HepG2 (cell line): Measurements from ENCODE around the gene ERCC2. TPM values are rescaled to one million over a fixed set of nuclear protein-coding genes. Genes with fewer than 3 reads are reported as not detected.
A peak's percentile ranks its signal among the peaks of the same experiment; 100 is the strongest.

Experiments used
- ATAC-seq: fragments of 200-7000 bp; cut with Tn5 transposase; 3 replicates; pipeline ENCODE4 v1.9.1; 2020; ENCODE audit warnings: mild to moderate bottlenecking, moderate library complexity
- BruUV-seq: library from RNA; stranded (reverse); fragments of 400-500 nt; replicated peaks from 2 replicates; lab custom pipeline; 2021; lab: Mats Ljungman, UMichigan
- CTCF ChIA-PET: fragments of 300-600 bp; formaldehyde crosslinking; extraction: SDS; loops from one replicate; lab custom pipeline; 2021; ENCODE audit warnings: low total read pairs, inconsistent platforms, low intra/inter-chr PET ratio; lab: Yijun Ruan, JAX
- POLR2A ChIA-PET: fragments of 350-600 bp; sonication (Branson Sonifier 250); formaldehyde crosslinking; loops from one replicate; lab custom pipeline; 2020; ENCODE audit warnings: antibody characterized with exemption, inconsistent platforms; lab: Yijun Ruan, JAX
- DNase-seq: peaks from one replicate; pipeline ENCODE4 v3.0.0-alpha.2; 2015; ENCODE audit warnings: low spot score
- FAIRE-seq: peaks from 3 replicates; lab custom pipeline; 2011; peaks lifted over from hg19 to GRCh38; lab: Jason Lieb, UNC
- H2AFZ ChIP-seq: one replicate; pipeline ENCODE4 v1.6.1; 2011; ENCODE audit warnings: low read length, inconsistent platforms
- H3K27ac ChIP-seq: fragments of 300-600 bp; 3 replicates; pipeline ENCODE4 v1.8.0; 2011; ENCODE audit warnings: mixed run types, mild to moderate bottlenecking, mixed read lengths, low read length, inconsistent platforms; ENCODE audit not compliant: insufficient read depth; ENCODE audit errors: extremely low read length
- H3K27me3 ChIP-seq, 2 experiments: fragments of 200-600 bp in 1 of 2; 2 replicates in 1 of 2; 3 replicates in 1 of 2; pipeline versions ENCODE4 v1.6.0 to v1.8.0; 2011; ENCODE audit warnings: low read length in 2 of 2, mild to moderate bottlenecking in 2 of 2, moderate library complexity in 2 of 2, inconsistent platforms in 1 of 2; ENCODE audit not compliant: insufficient read depth in 2 of 2, control insufficient read depth in 1 of 2
- H3K36me3 ChIP-seq, 2 experiments: fragments of 200-600 bp in 1 of 2; replicated peaks in 1 of 2; 2 replicates in 1 of 2; 3 replicates in 1 of 2; pipeline versions ENCODE4 v1.5.1 to v1.8.0; 2011; ENCODE audit warnings: low read length in 2 of 2, inconsistent platforms in 1 of 2; ENCODE audit not compliant: insufficient read depth in 2 of 2, control insufficient read depth in 1 of 2
- H3K4me1 ChIP-seq: 2 replicates; pipeline ENCODE4 v1.5.1; 2012; ENCODE audit warnings: low read length, inconsistent platforms; ENCODE audit not compliant: insufficient read depth
- H3K4me2 ChIP-seq: 2 replicates; pipeline ENCODE4 v1.6.0; 2011; ENCODE audit warnings: low read depth, low read length, inconsistent platforms
- H3K4me3 ChIP-seq, 3 experiments: fragments of 200-600 bp in 1 of 3; sonication (generic), shearing (Covaris generic) in 1 of 3; replicated peaks in 1 of 3; 2 replicates each; pipeline ENCODE4 v1.5.1; 2011 to 2016; ENCODE audit warnings: low read length in 3 of 3, inconsistent platforms in 2 of 3, low read depth in 2 of 3, mild to moderate bottlenecking in 2 of 3, control low read depth in 1 of 3, mixed read lengths in 1 of 3; ENCODE audit not compliant: insufficient read depth in 1 of 3
- H3K79me2 ChIP-seq: one replicate; pipeline ENCODE4 v1.6.1; 2011; ENCODE audit warnings: low read length, inconsistent platforms; ENCODE audit not compliant: insufficient read depth
- H3K9ac ChIP-seq: 2 replicates; pipeline ENCODE4 v1.6.0; 2011; ENCODE audit warnings: mild to moderate bottlenecking, low read depth, low read length, inconsistent platforms; ENCODE audit not compliant: insufficient read depth
- H3K9me3 ChIP-seq: 2 replicates; pipeline ENCODE4 v1.5.1; 2012; ENCODE audit warnings: mild to moderate bottlenecking, low read length
- H4K20me1 ChIP-seq: 2 replicates; pipeline ENCODE4 v1.6.0; 2011; ENCODE audit warnings: inconsistent platforms, mild to moderate bottlenecking, low read length, moderate library complexity; ENCODE audit not compliant: insufficient read depth
- CBX1 ChIP-seq: IDR thresholded peaks from one replicate; pipeline ENCODE4 v1.6.1; 2016; ENCODE audit warnings: antibody characterized with exemption, low read depth
- GMEB1 ChIP-seq: sonication (generic); formaldehyde crosslinking; IDR thresholded peaks from 2 replicates; pipeline ENCODE4 v1.5.1; 2020; ENCODE audit warnings: missing genetic modification reagents, mild to moderate bottlenecking, borderline replicate concordance
- MTA1 ChIP-seq: sonication (generic); formaldehyde crosslinking; IDR thresholded peaks from 2 replicates; pipeline ENCODE4 v1.4.0; 2020; ENCODE audit warnings: missing genetic modification reagents, mild to moderate bottlenecking, borderline replicate concordance
- SRSF4 ChIP-seq: fragments of 200-400 bp; formaldehyde crosslinking; IDR thresholded peaks from one replicate; pipeline ENCODE4 v1.6.1; 2018; ENCODE audit warnings: mild to moderate bottlenecking, low read depth, low read length, moderate library complexity; ENCODE audit not compliant: poor library complexity, severe bottlenecking
- ZMYM2 ChIP-seq: sonication (generic); formaldehyde crosslinking; IDR thresholded peaks from 2 replicates; pipeline ENCODE4 v1.8.0; 2022; ENCODE audit warnings: mild to moderate bottlenecking, missing genetic modification reagents
- ZNF121 ChIP-seq: sonication (generic); formaldehyde crosslinking; IDR thresholded peaks from 2 replicates; pipeline ENCODE4 v1.5.0; 2020; ENCODE audit warnings: mild to moderate bottlenecking, missing genetic modification reagents
- ZNF235 ChIP-seq: sonication (generic); formaldehyde crosslinking; IDR thresholded peaks from 2 replicates; pipeline ENCODE4 v1.8.1; 2023; ENCODE audit warnings: mild to moderate bottlenecking, missing genetic modification reagents, borderline replicate concordance
- ZNF674 ChIP-seq: sonication (generic); formaldehyde crosslinking; IDR thresholded peaks from 2 replicates; pipeline ENCODE4 v1.5.0; 2020; ENCODE audit warnings: low read depth, mild to moderate bottlenecking, missing genetic modification reagents
- ZNF773 ChIP-seq: sonication (generic); formaldehyde crosslinking; IDR thresholded peaks from 2 replicates; pipeline ENCODE4 v1.4.0; 2020; ENCODE audit warnings: missing genetic modification reagents, borderline replicate concordance
- whole genome bisulfite sequencing: methylation state at CpG from one replicate; pipeline ENCODE4 v1.1.6; 2017; ENCODE audit warnings: low lambda C conversion rate; 5-methylcytosine and 5-hydroxymethylcytosine counted together
- in situ Hi-C: cut with HindIII; loops from 2 replicates; pipeline ENCODE4 v1.10.0; 2017; ENCODE audit warnings: low pct_unique_long_range_greater_than_20kb; ENCODE audit not compliant: extremely low pct_ligation_motif_present
- intact Hi-C: fragments of 100-400 bp; cut with micrococcal nuclease; formaldehyde crosslinking; loops from one replicate; pipeline ENCODE4 v1.10.0; 2022; ENCODE audit not compliant: unreplicated experiment
- polyA plus RNA-seq, 8 experiments: library from polyadenylated mRNA; depleted of rRNA in 3 of 8; stranded (reverse) in 7 of 8; unstranded in 1 of 8; fragments of >200 nt; fragmentation: Illumina TruSeq in 4 of 8; extraction: Trizol in 4 of 8; gene quantifications; 2 replicates each; pipeline versions ENCODE4 v1.2.1 to v1.2.3, GENCODE V29; 2011 to 2016; ENCODE audit warnings: low read depth in 4 of 8, missing spikeins in 1 of 8, mixed read lengths in 1 of 8; ENCODE audit not compliant: insufficient read depth in 1 of 8
- total RNA-seq, 5 experiments: library from RNA; depleted of rRNA; stranded (reverse); fragments of >200 nt; fragmentation: Illumina TruSeq; extraction: Trizol; gene quantifications; 2 replicates each; pipeline ENCODE4 v1.2.3, GENCODE V29; 2016; ENCODE audit warnings: low read depth in 1 of 5

Gene ERCC2
- total and polyA plus RNA-seq, 2 of the 13 experiments (the other 11 are each of a cell fraction or from before 2014, with no cell fraction given), result 25.4 to 49.2 TPM

DNA sequence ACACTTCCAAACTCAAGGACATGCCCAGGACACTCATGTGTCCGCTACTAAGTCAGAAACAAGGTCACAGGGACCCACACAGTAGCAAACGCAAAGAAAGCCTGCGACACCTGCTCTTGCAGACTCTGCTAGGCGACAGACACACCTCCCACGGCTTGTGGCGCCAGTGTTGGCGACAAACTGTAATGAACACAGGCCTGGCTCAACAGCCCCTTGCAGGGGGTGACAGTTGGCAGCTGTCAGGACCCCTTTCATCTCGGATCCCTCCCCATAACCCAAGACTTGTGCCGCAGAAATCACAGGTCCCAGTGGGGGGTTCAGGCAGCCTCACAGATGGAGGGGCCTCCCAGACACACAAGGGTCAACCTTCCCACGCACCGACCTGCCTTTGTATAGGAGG lies 48.1 kb downstream of the ERCC2 start:
- Histone ChIP-seq H3K27ac (no peak overlapping the region), H3K79me2 (no peaks in the 10 kb centered on the region), H4K20me1 (no peaks in the 10 kb centered on the region), H3K4me2 (peak overlapping the region; percentile 33), H3K9me3 (no peaks in the 10 kb centered on the region), H2AFZ (no peak overlapping the region), H3K9ac (no peak overlapping the region), H3K36me3 (no peaks in the 10 kb centered on the region), H3K4me3 (peak overlapping the region in 1 of 3 experiments; percentile 34; a peak in 1 of 6 replicates), H3K4me1 (peaks cover 43% of the 10 kb centered on the region), H3K27me3 (peaks cover 5 to 42% of the 10 kb centered on the region in 2 experiments; a peak in 3 of 5 replicates)
- intact Hi-C loops (no loop called here), in situ Hi-C loops (no loop called here)
- POLR2A ChIA-PET, result no interaction called here
- CTCF ChIA-PET, result no interaction called here
- WGBS, result 0% methylated on average over 2 of the region's 11 CpGs
- FAIRE-seq (no peak), ATAC-seq (peak; percentile 55), DNase-seq (peak; percentile 48)
- TF ChIP-seq MTA1, result peak; percentile 22; the same call in 1 of the 2 replicates
- no peak for TF ChIP-seq CBX1
- BruUV-seq, result no TSS peak

- DNase-seq, result no peak
- H3K27ac ChIP-seq, result no peak overlapping the region
- ChIA-PET CTCF (no interaction called here), POLR2A (no interaction called here)
- ATAC-seq, result no peak
- H3K27me3 ChIP-seq, result peaks cover 5 to 42% of the 10 kb centered on the region in 2 experiments; a peak in 3 of 5 replicates
- no peak overlapping the region for H2AFZ ChIP-seq
- intact Hi-C loops (no loop called here), in situ Hi-C loops (no loop called here)
- no peaks in the 10 kb centered on the region for H3K36me3 ChIP-seq
- peaks cover 38% of the 10 kb centered on the region for H3K4me1 ChIP-seq
- H3K9me3 ChIP-seq, result no peaks in the 10 kb centered on the region
- no TSS peak for BruUV-seq
- peak overlapping the region in 1 of 3 experiments; percentile 34; a peak in 1 of 6 replicates for H3K4me3 ChIP-seq
- 0% methylated on average over 2 of the region's 7 CpGs for WGBS
- H3K9ac ChIP-seq, result no peak overlapping the region
- H4K20me1 ChIP-seq, result no peaks in the 10 kb centered on the region
- no peak for FAIRE-seq
- TF ChIP-seq ZNF674 (CRISPR knock-in tag) (no peak), ZMYM2 (CRISPR knock-in tag) (no peak), ZNF235 (no peak), ZNF773 (CRISPR knock-in tag) (no peak), SRSF4 (no peak), ZNF121 (no peak), GMEB1 (no peak)
- H3K4me2 ChIP-seq, result peak overlapping the region; percentile 33
- no peaks in the 10 kb centered on the region for H3K79me2 ChIP-seq
Observed at GRCh38 chr19:45321848-45322247, 48.5 kb downstream of the ERCC2 start.
